Measurements from ENCODE around the gene FBXO34. TPM values are rescaled to one million over a fixed set of nuclear protein-coding genes. Genes with fewer than 3 reads are reported as not detected.

The FBXO34 gene
- total RNA-seq, 2 donors from 2014 or later: 16.0 to 21.6 TPM

DNA sequence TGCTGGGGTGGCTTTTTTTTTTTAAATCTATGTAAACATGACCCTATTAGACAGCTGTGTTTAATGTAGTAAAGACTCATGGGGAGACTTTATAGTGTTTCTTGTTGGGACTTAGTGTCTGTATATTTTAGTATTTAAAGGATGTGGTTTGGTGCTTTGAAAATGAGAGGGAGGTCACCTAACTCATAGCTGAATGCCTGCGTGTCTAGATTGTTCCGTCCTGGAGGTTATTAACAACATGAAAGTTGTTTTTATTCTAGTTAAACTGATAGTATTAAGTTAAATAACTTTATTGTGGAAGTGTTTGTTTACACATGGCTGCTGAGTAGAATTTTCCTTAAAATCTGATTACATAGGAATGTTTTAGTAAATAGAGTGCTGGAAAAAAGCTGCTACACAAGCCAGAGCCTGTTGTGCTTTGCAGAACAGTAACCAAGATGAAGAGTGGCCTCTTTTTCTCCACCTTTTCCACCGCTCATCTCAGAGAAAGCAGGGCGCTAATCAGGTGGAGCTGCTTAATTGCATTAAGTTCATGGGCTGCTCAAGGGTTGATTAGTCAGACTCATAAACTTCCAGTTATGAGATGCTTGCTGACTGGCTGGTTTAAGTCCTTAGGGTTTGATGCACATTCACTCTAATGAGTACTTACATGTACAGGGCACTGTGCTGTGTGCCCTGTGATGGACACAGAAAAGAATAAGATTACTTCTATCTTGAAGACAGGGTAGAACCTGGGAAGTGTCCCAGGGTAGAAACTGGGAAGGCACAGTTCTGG lies 62.7 kb downstream of the FBXO34 start:
- H3K27ac ChIP-seq: no peak overlapping the region
- no peak for ATAC-seq (ENCODE audit: insufficient number of reproducible peaks, low FRiP score, low read depth)
- TF ChIP-seq, protein P1, sequence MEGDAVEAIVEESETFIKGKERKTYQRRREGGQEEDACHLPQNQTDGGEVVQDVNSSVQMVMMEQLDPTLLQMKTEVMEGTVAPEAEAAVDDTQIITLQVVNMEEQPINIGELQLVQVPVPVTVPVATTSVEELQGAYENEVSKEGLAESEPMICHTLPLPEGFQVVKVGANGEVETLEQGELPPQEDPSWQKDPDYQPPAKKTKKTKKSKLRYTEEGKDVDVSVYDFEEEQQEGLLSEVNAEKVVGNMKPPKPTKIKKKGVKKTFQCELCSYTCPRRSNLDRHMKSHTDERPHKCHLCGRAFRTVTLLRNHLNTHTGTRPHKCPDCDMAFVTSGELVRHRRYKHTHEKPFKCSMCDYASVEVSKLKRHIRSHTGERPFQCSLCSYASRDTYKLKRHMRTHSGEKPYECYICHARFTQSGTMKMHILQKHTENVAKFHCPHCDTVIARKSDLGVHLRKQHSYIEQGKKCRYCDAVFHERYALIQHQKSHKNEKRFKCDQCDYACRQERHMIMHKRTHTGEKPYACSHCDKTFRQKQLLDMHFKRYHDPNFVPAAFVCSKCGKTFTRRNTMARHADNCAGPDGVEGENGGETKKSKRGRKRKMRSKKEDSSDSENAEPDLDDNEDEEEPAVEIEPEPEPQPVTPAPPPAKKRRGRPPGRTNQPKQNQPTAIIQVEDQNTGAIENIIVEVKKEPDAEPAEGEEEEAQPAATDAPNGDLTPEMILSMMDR (IDR thresholded peaks at IDR 0.05): no peak
- H3K27me3 ChIP-seq (replicated peaks; ENCODE audit: insufficient read depth): no peaks in the 10 kb centered on the region
- H3K4me3 ChIP-seq: no peak overlapping the region
- peaks cover 22 to 44% of the 10 kb centered on the region in 2 donors for H3K4me1 ChIP-seq (ENCODE audit: control insufficient read depth in 1 of 2, low read depth in 2 of 2)
- no peak for DNase-seq (ENCODE audit: low spot score)
- no peaks in the 10 kb centered on the region for H3K36me3 ChIP-seq
- no peaks in the 10 kb centered on the region for H3K9me3 ChIP-seq

DNA sequence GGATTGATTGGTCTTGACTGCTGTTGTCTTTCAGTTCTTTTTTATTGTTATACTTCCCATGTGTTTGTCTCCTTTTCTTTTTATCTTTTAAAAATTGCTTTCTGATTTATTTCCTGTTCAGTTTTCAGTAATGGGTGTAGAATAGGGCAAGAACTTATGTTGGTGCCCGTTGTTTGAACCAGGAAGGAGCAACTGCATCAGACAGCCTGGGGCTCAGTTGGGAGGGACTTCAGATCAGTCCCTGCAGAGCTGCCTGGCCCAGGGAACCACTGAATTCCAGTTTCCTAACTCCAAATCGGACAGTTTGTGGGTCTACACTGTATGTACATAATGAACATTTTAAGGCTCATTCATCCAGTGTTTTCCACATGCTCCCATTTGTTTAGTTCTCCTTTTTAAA lies 64.9 kb downstream of the FBXO34 start:
- no peaks in the 10 kb centered on the region for H3K9me3 ChIP-seq
- H3K27me3 ChIP-seq (replicated peaks; ENCODE audit: insufficient read depth): no peaks in the 10 kb centered on the region
- no peak overlapping the region for H3K4me3 ChIP-seq
- H3K36me3 ChIP-seq: no peaks in the 10 kb centered on the region
- H3K27ac ChIP-seq: no peak overlapping the region
- TF ChIP-seq, protein P1 (IDR thresholded peaks at IDR 0.05): no peak
- peaks cover 13 to 27% of the 10 kb centered on the region in 2 donors for H3K4me1 ChIP-seq (ENCODE audit: control insufficient read depth in 1 of 2, low read depth in 2 of 2)
- no peak for DNase-seq (ENCODE audit: low spot score)
- no peak for ATAC-seq (ENCODE audit: insufficient number of reproducible peaks, low FRiP score, low read depth)

DNA sequence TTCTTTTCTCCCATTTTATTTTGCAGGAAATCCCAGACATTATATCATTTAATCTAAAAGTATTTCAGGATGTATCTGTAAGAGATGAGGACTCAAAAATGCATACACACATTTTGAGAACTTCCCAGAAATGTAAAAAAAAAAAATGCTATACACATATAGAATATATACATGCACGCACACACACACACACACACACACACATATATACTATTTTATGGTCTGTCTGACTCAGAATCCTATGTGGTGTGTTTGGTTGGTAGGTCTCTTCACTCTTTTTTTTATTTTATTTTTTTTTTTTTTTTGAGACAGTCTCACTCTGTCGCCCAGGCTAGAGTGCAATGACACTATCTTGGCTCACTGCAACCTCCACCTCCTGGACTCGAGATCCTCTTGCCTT lies 65.5 kb downstream of the FBXO34 start:
- TF ChIP-seq, protein P1 (IDR thresholded peaks at IDR 0.05): no peak
- DNase-seq (ENCODE audit: low spot score) (no peak), ATAC-seq (ENCODE audit: insufficient number of reproducible peaks, low FRiP score, low read depth) (no peak)
- Histone ChIP-seq H3K9me3 (no peaks in the 10 kb centered on the region), H3K36me3 (no peaks in the 10 kb centered on the region), H3K4me3 (no peak overlapping the region), H3K27me3 (replicated peaks; ENCODE audit: insufficient read depth) (no peaks in the 10 kb centered on the region), H3K27ac (no peak overlapping the region), H3K4me1 (ENCODE audit: control insufficient read depth in 1 of 2, low read depth in 2 of 2) (peaks cover 13 to 27% of the 10 kb centered on the region in 2 donors)

DNA sequence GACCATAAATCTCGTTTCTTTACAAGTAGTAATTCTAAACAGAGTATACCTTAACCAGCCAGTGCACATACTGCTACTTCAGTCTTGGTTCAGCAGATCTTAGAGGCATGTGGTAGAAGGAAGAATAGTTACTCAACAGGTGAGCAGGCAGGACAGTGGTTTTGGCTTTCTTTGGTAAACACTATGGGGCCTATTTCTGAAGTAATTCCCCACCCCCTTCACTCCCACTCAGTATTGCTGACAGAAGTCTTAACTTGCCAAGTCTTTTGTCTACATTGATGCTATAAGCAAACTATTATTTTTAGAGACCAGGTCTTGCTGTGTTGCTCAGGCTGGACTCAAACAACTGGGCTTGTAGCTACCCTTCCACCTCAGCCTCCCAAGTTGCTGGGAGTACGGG lies 68.5 kb downstream of the FBXO34 start:
- H3K27me3 ChIP-seq (replicated peaks; ENCODE audit: insufficient read depth): no peaks in the 10 kb centered on the region
- TF ChIP-seq, protein P1 (IDR thresholded peaks at IDR 0.05): no peak
- no peaks in the 10 kb centered on the region for H3K36me3 ChIP-seq
- H3K4me3 ChIP-seq: no peak overlapping the region
- peaks cover 3 to 7% of the 10 kb centered on the region in 2 donors for H3K4me1 ChIP-seq (ENCODE audit: control insufficient read depth in 1 of 2, low read depth in 2 of 2)
- DNase-seq (ENCODE audit: low spot score) (no peak), ATAC-seq (ENCODE audit: insufficient number of reproducible peaks, low FRiP score, low read depth) (no peak)
- H3K9me3 ChIP-seq: no peaks in the 10 kb centered on the region
- no peak overlapping the region for H3K27ac ChIP-seq

DNA sequence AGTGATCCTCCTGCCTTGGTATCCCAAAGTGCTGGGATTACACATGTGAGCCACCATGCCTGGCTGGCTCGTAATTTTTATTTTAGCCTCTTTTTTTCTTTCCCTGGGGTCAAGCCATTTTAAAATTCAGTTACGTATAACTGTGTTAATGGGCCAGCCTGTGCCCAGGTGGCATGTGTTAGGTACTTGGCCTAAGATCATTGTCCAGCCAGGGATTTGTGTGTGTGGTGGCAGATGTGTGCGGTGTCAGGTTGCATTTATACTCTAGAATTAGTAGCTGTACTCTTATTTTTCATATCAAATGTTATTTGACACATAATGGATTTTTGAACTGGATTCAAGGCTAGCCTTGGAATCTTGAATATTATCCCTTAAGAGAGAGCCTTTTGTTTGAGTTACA lies 69.3 kb downstream of the FBXO34 start:
- peaks cover 1 to 7% of the 10 kb centered on the region in 2 donors for H3K4me1 ChIP-seq (ENCODE audit: control insufficient read depth in 1 of 2, low read depth in 2 of 2)
- no peaks in the 10 kb centered on the region for H3K9me3 ChIP-seq
- no peak for ATAC-seq (ENCODE audit: insufficient number of reproducible peaks, low FRiP score, low read depth)
- DNase-seq (ENCODE audit: low spot score): no peak
- no peaks in the 10 kb centered on the region for H3K36me3 ChIP-seq
- TF ChIP-seq, protein P1 (IDR thresholded peaks at IDR 0.05): no peak
- H3K27me3 ChIP-seq (replicated peaks; ENCODE audit: insufficient read depth): no peaks in the 10 kb centered on the region
- H3K27ac ChIP-seq: no peak overlapping the region
- H3K4me3 ChIP-seq: no peak overlapping the region
